WERI-Rb-1 (cell line): Measurements from ENCODE around the gene ASPHD1.

Experiments
- DNase-seq: peaks from one replicate; pipeline ENCODE4 v3.0.0-alpha.2; 2020
- H3K27ac ChIP-seq: fragments of 250-450 bp; sonication (Bioruptor Pico); 2 replicates; pipeline ENCODE4 v1.5.1; 2020; ENCODE audit warnings: mild to moderate bottlenecking, moderate library complexity
- H3K27me3 ChIP-seq: fragments of 250-450 bp; sonication (Bioruptor Pico); 2 replicates; pipeline ENCODE4 v1.5.1; 2021; ENCODE audit warnings: mild to moderate bottlenecking, low read depth, moderate library complexity; ENCODE audit not compliant: insufficient read depth, severe bottlenecking
- H3K36me3 ChIP-seq: fragments of 250-450 bp; sonication (Bioruptor Pico); 2 replicates; pipeline ENCODE4 v1.5.1; 2020; ENCODE audit warnings: mild to moderate bottlenecking, moderate library complexity
- H3K4me3 ChIP-seq: 2 replicates; pipeline ENCODE4 v1.5.1; 2011; ENCODE audit warnings: low read depth, mild to moderate bottlenecking, control low read depth, low read length
- H3K9me3 ChIP-seq: fragments of 250-450 bp; sonication (Bioruptor Pico); 2 replicates; pipeline ENCODE4 v1.5.1; 2021; ENCODE audit warnings: mild to moderate bottlenecking, moderate library complexity; ENCODE audit not compliant: severe bottlenecking
- TF ChIP-seq, protein P1 (sequence below): IDR thresholded peaks from 2 replicates; pipeline ENCODE4 v1.5.1; 2011; ENCODE audit warnings: low read depth, mild to moderate bottlenecking, control low read depth, inconsistent platforms, low read length

ASPHD1 gene

DNA sequence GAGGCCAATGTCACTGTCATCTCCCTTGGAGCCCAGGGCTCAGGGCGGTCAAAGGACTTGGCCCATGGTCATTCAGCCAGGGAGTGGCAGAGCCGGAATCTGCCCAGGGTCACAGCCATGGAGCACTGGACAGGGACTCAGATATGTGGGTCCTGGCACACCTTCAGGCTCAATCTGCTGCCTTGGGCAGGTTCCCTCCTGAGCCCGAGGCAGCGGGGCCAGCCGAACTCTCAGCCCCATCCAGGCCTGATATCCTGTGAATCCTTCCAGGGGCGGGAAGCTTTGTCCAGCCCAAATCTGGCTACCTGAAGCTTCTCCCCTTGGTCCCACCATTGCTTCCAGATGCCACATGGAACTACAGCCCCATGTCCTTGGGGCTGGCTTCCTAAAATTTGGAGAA lies 25.1 kb upstream of the ASPHD1 start:
- peaks cover 48% of the 10 kb centered on the region for H3K36me3 ChIP-seq
- TF ChIP-seq, protein P1, sequence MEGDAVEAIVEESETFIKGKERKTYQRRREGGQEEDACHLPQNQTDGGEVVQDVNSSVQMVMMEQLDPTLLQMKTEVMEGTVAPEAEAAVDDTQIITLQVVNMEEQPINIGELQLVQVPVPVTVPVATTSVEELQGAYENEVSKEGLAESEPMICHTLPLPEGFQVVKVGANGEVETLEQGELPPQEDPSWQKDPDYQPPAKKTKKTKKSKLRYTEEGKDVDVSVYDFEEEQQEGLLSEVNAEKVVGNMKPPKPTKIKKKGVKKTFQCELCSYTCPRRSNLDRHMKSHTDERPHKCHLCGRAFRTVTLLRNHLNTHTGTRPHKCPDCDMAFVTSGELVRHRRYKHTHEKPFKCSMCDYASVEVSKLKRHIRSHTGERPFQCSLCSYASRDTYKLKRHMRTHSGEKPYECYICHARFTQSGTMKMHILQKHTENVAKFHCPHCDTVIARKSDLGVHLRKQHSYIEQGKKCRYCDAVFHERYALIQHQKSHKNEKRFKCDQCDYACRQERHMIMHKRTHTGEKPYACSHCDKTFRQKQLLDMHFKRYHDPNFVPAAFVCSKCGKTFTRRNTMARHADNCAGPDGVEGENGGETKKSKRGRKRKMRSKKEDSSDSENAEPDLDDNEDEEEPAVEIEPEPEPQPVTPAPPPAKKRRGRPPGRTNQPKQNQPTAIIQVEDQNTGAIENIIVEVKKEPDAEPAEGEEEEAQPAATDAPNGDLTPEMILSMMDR: no peak
- no peaks in the 10 kb centered on the region for H3K27me3 ChIP-seq
- H3K4me3 ChIP-seq: no peak overlapping the region
- no peak for DNase-seq
- no peak overlapping the region for H3K27ac ChIP-seq
- no peaks in the 10 kb centered on the region for H3K9me3 ChIP-seq

DNA sequence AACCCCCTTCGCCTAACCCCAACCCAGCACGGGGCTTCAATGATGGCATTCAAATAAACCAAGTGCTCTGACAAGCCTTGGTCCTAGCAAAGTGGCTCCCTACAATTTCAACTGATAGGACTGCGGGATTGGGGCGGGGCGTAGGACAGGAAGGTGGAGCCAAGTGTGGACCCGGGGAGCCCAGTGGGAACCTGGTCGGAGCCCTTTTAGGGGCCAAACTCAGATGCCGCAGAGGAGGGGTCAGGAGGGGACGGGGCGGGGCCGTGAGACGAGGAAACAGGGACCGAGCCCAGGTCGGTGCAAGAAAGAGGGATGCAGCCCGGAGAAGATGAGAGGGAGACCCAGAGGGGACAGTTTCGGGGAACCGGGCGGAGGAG lies 24.1 kb upstream of the ASPHD1 start:
- Histone ChIP-seq H3K9me3 (no peaks in the 10 kb centered on the region), H3K27me3 (no peaks in the 10 kb centered on the region), H3K27ac (no peak overlapping the region), H3K4me3 (no peak overlapping the region), H3K36me3 (peaks cover 52% of the 10 kb centered on the region)
- TF ChIP-seq, protein P1: no peak
- no peak for DNase-seq

DNA sequence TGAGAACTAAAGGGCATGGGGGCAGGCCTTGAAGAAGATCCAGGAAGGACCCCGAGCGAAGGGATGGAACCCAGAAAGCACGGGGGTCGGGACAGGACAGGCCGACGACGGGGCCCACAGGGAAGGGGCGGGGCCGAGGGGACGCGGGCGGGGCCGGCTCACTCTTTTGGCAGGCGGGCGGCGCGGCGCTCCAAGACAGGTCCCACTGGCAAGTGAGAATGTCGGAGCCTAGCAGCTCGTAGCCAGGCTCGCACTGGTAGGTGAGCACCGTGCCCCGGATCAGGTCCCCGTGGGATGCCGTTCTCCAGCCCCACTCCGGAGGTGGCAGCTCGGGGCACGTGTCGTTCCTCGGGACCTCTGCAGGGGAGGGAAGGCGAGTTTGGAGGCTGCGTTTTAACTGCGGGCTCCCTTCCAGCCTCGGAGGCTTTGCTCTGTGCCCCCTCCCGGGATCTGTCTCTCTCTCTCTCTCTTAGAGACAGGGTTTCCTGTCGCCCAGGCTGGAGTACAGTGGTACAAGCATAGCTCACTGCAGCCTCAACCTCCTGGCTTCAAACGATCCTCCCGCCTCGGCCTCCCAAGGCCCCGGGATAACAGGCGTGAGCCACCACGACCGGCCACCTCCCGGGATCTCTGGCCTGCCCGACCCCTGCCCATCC lies 23.6 kb upstream of the ASPHD1 start:
- Histone ChIP-seq H3K27ac (no peak overlapping the region), H3K36me3 (peaks cover 47% of the 10 kb centered on the region), H3K27me3 (no peaks in the 10 kb centered on the region), H3K9me3 (no peaks in the 10 kb centered on the region), H3K4me3 (no peak overlapping the region)
- TF ChIP-seq, protein P1: no peak
- DNase-seq: no peak

DNA sequence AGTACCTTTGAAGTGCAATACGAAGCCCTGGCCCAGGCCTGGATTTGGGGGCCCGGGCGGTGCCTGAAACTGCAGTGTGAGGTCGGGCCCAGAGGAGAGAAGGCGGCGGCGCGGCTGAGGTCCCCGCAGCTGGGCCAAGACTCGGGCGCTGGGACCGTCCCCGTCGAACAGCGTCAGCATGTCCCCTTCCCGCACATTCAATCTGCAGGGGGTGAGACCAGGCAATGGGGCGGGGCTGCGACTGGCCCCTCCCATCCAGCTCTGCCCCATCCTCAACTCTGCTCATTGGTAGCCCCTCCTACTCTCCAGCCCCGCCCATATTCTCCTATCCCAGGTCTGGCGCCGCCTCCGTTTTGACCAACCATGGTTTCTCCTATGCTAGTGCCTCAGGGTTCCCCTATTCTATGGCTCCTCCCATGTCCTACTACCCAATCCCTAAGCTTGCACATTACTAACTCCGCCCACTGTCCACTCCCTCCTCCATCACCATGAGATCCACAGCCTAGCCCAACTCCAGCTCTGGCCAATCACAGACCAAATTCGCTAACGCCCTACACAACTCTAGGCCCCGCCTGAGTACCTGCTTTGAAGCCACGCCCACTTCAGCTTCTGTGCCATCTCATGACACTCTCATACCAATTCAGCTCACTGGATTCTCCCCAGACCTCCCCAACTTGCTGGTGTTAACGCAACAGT lies 22.9 kb upstream of the ASPHD1 start:
- DNase-seq: peak; percentile 52
- Histone ChIP-seq H3K27ac (no peak overlapping the region), H3K4me3 (no peak overlapping the region), H3K36me3 (peaks cover 40% of the 10 kb centered on the region), H3K9me3 (no peaks in the 10 kb centered on the region), H3K27me3 (no peaks in the 10 kb centered on the region)
- TF ChIP-seq, protein P1: no peak

DNA sequence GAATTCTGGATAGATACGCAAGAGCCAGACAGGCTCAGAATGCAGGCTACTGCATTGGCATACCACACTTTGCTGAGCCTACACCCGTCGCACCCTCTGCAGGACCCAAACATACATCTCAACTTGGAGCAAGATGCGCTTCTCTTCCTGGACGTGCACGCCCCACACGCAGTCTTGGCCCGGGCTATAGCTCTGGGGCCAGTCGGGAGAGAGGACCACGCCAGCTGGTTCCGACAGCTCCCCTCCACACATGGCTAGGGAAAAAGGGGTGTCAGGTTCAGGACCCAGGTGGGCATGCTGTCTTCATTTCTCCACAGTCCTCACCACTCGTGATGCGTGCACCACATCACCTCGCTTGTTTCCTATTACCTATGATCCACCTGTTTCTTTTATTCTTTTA lies 22.1 kb upstream of the ASPHD1 start:
- TF ChIP-seq, protein P1: no peak
- H3K27me3 ChIP-seq: no peaks in the 10 kb centered on the region
- H3K9me3 ChIP-seq: no peaks in the 10 kb centered on the region
- no peak for DNase-seq
- no peak overlapping the region for H3K4me3 ChIP-seq
- no peak overlapping the region for H3K27ac ChIP-seq
- peaks cover 39% of the 10 kb centered on the region for H3K36me3 ChIP-seq
